ENCODE measurements around the gene PADI4. TPM values are rescaled to one million over a fixed set of nuclear protein-coding genes. Genes with fewer than 3 reads are reported as not detected.
"Not testable (repeated sequence)": the region's sequence is repeated elsewhere in the genome, so short reads cannot be mapped to it uniquely, and the experiment has no call there.

The PADI4 gene
- total RNA-seq, 3 donors from 2014 or later: 0.22 TPM; not detected in 2

GRCh38 chr1:17319561-17320350, 11.8 kb downstream of the PADI4 start:
- DNase-seq (no peak), ATAC-seq (no peak)
- Histone ChIP-seq H3K36me3 (ENCODE audit: low read depth) (no peaks in the 10 kb centered on the region), H3K4me3 (no peak overlapping the region), H3K9me3 (no peaks in the 10 kb centered on the region), H3K4me1 (ENCODE audit: low read depth) (peaks cover 4% of the 10 kb centered on the region)
- intact Hi-C loops (cut with DNase I, micrococcal nuclease): no loop called here
- no peak for TF ChIP-seq CTCF (IDR thresholded peaks at IDR 0.05)

DNA sequence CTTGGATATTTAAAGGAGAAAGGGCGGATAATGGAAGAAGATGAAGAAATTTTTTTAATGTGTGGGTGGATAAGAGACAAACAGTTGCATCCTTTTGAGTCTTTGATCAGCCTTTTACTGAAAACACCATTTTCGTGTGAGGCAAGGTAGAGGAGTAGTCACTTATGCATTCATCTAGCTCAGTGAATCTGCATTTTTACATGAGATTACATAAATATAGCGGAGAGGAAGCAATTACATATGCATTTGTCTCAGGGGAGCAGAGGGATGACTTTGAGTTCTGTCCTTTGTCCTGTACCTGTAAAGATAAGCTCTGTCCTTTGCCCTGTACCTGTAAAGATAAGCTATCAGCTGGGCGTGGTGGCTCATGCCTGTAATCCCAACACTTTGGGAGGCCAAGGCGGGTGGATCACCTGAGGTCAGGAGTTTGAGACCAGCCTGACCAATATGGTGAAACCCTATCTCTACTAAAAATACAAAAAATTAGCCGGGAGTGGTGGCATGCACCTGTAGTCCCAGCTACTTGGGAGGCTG, 13.9 kb downstream of the PADI4 start:
- intact Hi-C loops (cut with DNase I, micrococcal nuclease); H3K36me3 ChIP-seq (ENCODE audit: low read depth); H3K9me3 ChIP-seq; H3K4me1 ChIP-seq (ENCODE audit: low read depth); H3K4me3 ChIP-seq: not testable (repeated sequence)
- peak in 2 of 3 donors; percentile 58 to 83 for DNase-seq
- peak; percentile 98 for ATAC-seq

DNA sequence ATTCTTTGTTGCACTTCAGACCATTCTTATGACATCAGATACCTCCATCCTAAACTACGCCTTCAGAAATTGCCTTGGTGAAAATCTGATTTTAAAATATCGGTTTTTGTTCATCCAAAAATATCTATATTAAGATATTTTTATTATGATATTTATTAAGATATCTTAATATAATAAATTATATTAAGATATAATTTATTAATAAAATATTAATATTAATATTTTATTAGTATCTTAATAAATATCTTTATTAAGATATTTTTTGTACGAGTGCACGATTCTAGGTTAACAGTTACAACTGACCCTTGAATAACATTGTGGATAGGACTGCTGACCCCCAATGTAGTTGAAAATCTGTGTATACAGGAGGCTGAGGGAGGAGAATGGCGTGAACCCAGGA, 20.9 kb downstream of the PADI4 start:
- DNase-seq (no peak), ATAC-seq (no peak)
- no peak overlapping the region for H3K4me3 ChIP-seq
- no peaks in the 10 kb centered on the region for H3K36me3 ChIP-seq (ENCODE audit: low read depth)
- no peak for TF ChIP-seq CTCF (IDR thresholded peaks at IDR 0.05)
- H3K9me3 ChIP-seq: no peaks in the 10 kb centered on the region
- H3K4me1 ChIP-seq (ENCODE audit: low read depth): no peaks in the 10 kb centered on the region
- intact Hi-C loops (cut with DNase I, micrococcal nuclease): no loop called here

- no peak for TF ChIP-seq CTCF (IDR thresholded peaks at IDR 0.05)
- H3K9me3 ChIP-seq: no peaks in the 10 kb centered on the region
- intact Hi-C loops (cut with DNase I, micrococcal nuclease): no loop called here
- ATAC-seq (no peak), DNase-seq (no peak)
- no peaks in the 10 kb centered on the region for H3K4me1 ChIP-seq (ENCODE audit: low read depth)
- no peaks in the 10 kb centered on the region for H3K36me3 ChIP-seq (ENCODE audit: low read depth)
- H3K4me3 ChIP-seq: no peak overlapping the region
Measured at GRCh38 chr1:17329610-17330009, 21.6 kb downstream of the PADI4 start.

DNA sequence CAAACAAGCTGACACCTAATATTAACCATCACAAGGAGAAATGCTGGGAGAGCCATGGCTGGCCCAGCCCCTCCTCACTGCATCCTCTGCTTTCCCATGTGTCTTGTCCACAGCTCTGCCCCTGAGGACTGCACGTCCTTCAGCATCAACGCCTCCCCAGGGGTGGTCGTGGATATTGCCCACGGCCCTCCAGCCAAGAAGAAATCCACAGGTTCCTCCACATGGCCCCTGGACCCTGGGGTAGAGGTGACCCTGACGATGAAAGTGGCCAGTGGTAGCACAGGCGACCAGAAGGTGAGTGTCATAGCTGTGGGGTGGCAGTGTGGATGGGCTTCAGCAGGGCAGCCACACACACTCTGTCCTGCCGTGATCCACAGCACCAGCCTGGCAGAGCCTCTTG, 22.9 kb downstream of the PADI4 start:
- ATAC-seq (no peak), DNase-seq (no peak)
- H3K36me3 ChIP-seq (ENCODE audit: low read depth): no peaks in the 10 kb centered on the region
- H3K4me3 ChIP-seq: no peak overlapping the region
- H3K9me3 ChIP-seq: no peaks in the 10 kb centered on the region
- no peak for TF ChIP-seq CTCF (IDR thresholded peaks at IDR 0.05)
- H3K4me1 ChIP-seq (ENCODE audit: low read depth): no peaks in the 10 kb centered on the region
- intact Hi-C loops (cut with DNase I, micrococcal nuclease): no loop called here

- intact Hi-C loops (cut with DNase I, micrococcal nuclease): no loop called here
- Histone ChIP-seq H3K4me1 (ENCODE audit: low read depth) (no peaks in the 10 kb centered on the region), H3K4me3 (no peak overlapping the region), H3K9me3 (no peaks in the 10 kb centered on the region), H3K36me3 (ENCODE audit: low read depth) (no peaks in the 10 kb centered on the region)
- DNase-seq (no peak), ATAC-seq (no peak)
- no peak for TF ChIP-seq CTCF (IDR thresholded peaks at IDR 0.05)
Measured at GRCh38 chr1:17333081-17333480, 25.1 kb downstream of the PADI4 start.
